GM23338 (cell line): Measurements from ENCODE around the gene OR7D4. TPM values are rescaled to one million over a fixed set of nuclear protein-coding genes. Genes with fewer than 3 reads are reported as not detected.

Experiments used
- ATAC-seq: fragments of 200-7000 bp; cut with Tn5 transposase; 3 replicates; pipeline ENCODE4 v1.9.1; 2020
- DNase-seq: peaks from one replicate; pipeline ENCODE4 v3.0.0-alpha.2; 2015; ENCODE audit warnings: low spot score
- H2AFZ ChIP-seq: fragments of 200-600 bp; sonication (generic); 2 replicates; pipeline ENCODE4 v1.8.0; 2016; ENCODE audit warnings: antibody characterized with exemption, mild to moderate bottlenecking, moderate library complexity
- H3F3A ChIP-seq: fragments of 200-600 bp; sonication (generic); replicated peaks from 2 replicates; pipeline ENCODE4 v1.8.0; 2017; ENCODE audit warnings: antibody characterized with exemption, mixed run types, low read depth
- H3K27ac ChIP-seq: fragments of 200-600 bp; sonication (generic); 2 replicates; pipeline ENCODE4 v1.6.1; 2016; ENCODE audit warnings: low read depth
- H3K27me3 ChIP-seq: fragments of 200-600 bp; sonication (generic); 2 replicates; pipeline ENCODE4 v1.8.0; 2016; ENCODE audit warnings: mild to moderate bottlenecking, mixed run types, moderate library complexity; ENCODE audit not compliant: insufficient read depth
- H3K36me3 ChIP-seq: fragments of 200-600 bp; sonication (generic); 2 replicates; pipeline ENCODE4 v1.8.0; 2016; ENCODE audit warnings: mild to moderate bottlenecking; ENCODE audit not compliant: insufficient read depth
- H3K4me1 ChIP-seq: fragments of 200-600 bp; sonication (generic); 2 replicates; pipeline ENCODE4 v1.8.0; 2016; ENCODE audit warnings: mild to moderate bottlenecking, moderate library complexity; ENCODE audit not compliant: insufficient read depth
- H3K4me2 ChIP-seq: fragments of 200-600 bp; sonication (generic); 2 replicates; pipeline ENCODE4 v1.7.1; 2017; ENCODE audit warnings: mixed run types
- H3K4me3 ChIP-seq: fragments of 200-600 bp; sonication (generic); 2 replicates; pipeline ENCODE4 v1.6.1; 2016; ENCODE audit warnings: mixed run types
- H3K79me2 ChIP-seq: fragments of 200-600 bp; sonication (generic); replicated peaks from 2 replicates; pipeline ENCODE4 v1.8.0; 2017; ENCODE audit warnings: mild to moderate bottlenecking; ENCODE audit not compliant: insufficient read depth
- H3K9me2 ChIP-seq: fragments of 200-600 bp; sonication (generic); 2 replicates; pipeline ENCODE4 v1.8.0; 2017; ENCODE audit not compliant: insufficient read depth
- H4K20me1 ChIP-seq: fragments of 200-600 bp; sonication (generic); replicated peaks from 2 replicates; pipeline ENCODE4 v1.8.0; 2017; ENCODE audit warnings: mild to moderate bottlenecking; ENCODE audit not compliant: insufficient read depth
- H3K27ac Mint-ChIP-seq: 2 replicates; pipeline ENCODE4 v1.8.0; 2020; ENCODE audit warnings: inconsistent platforms, mild to moderate bottlenecking, moderate library complexity, mixed read lengths
- H3K27me3 Mint-ChIP-seq: 3 replicates; pipeline ENCODE4 v1.8.0; 2022; ENCODE audit warnings: low read depth, mild to moderate bottlenecking, moderate library complexity, mixed read lengths, inconsistent platforms; ENCODE audit not compliant: insufficient read depth, poor library complexity
- H3K36me3 Mint-ChIP-seq: 3 replicates; pipeline ENCODE4 v1.8.0; 2021; ENCODE audit warnings: low read depth, mild to moderate bottlenecking, inconsistent platforms, moderate library complexity, mixed read lengths
- H3K4me1 Mint-ChIP-seq: 3 replicates; pipeline ENCODE4 v1.8.0; 2020; ENCODE audit warnings: mild to moderate bottlenecking, inconsistent platforms, mixed read lengths
- H3K4me3 Mint-ChIP-seq: 3 replicates; pipeline ENCODE4 v1.8.0; 2021; ENCODE audit warnings: moderate library complexity, mild to moderate bottlenecking, inconsistent platforms, mixed read lengths
- H3K9me3 Mint-ChIP-seq: 3 replicates; pipeline ENCODE4 v1.8.0; 2020; ENCODE audit warnings: moderate library complexity, mild to moderate bottlenecking, inconsistent platforms, mixed read lengths
- CREB1 ChIP-seq: fragments of 250-450 bp; sonication (Bioruptor Pico); IDR thresholded peaks from 2 replicates; pipeline ENCODE4 v1.5.0; 2020; ENCODE audit warnings: low read depth, mild to moderate bottlenecking, moderate library complexity
- CTCF ChIP-seq, 2 experiments: fragments of 200-600 bp in 1 of 2; sonication (generic) in 1 of 2; conservative IDR thresholded peaks; 2 replicates each; pipeline versions ENCODE4 v1.5.1 to v1.6.1; 2016 to 2017; ENCODE audit warnings: antibody characterized with exemption in 2 of 2, low read depth in 2 of 2, mild to moderate bottlenecking in 2 of 2, moderate library complexity in 1 of 2
- ETS1 ChIP-seq: IDR thresholded peaks from 2 replicates; pipeline ENCODE4 v1.6.1; 2016; ENCODE audit warnings: antibody characterized with exemption
- EZH2phosphoT487 ChIP-seq: fragments of 200-600 bp; sonication (generic); IDR thresholded peaks from one replicate; pipeline ENCODE4 v1.8.1; 2018; ENCODE audit warnings: antibody characterized with exemption; ENCODE audit not compliant: unreplicated experiment
- NANOG ChIP-seq: IDR thresholded peaks from 2 replicates; pipeline ENCODE4 v1.6.1; 2016; ENCODE audit warnings: antibody characterized with exemption, borderline replicate concordance
- POLR2AphosphoS5 ChIP-seq: IDR thresholded peaks from 2 replicates; pipeline ENCODE4 v1.6.1; 2016; ENCODE audit warnings: antibody characterized with exemption, low read depth
- STAT1 ChIP-seq: IDR thresholded peaks from one replicate; pipeline ENCODE4 v1.6.1; 2016; ENCODE audit warnings: antibody characterized with exemption; ENCODE audit not compliant: unreplicated experiment
- ZNF114 ChIP-seq: fragments of 250-450 bp; sonication (Bioruptor Pico); IDR thresholded peaks from 2 replicates; pipeline ENCODE4 v1.5.0; 2020; ENCODE audit warnings: mild to moderate bottlenecking, moderate library complexity
- ZNF462 ChIP-seq: fragments of 250-450 bp; sonication (Bioruptor Pico); IDR thresholded peaks from 2 replicates; pipeline ENCODE4 v1.5.0; 2020; ENCODE audit warnings: mild to moderate bottlenecking, moderate library complexity
- polyA plus RNA-seq: library from polyadenylated mRNA; unstranded; fragments of >200 nt; fragmentation: Nextera tagmentation; extraction: Ambion mirVana; gene quantifications from 2 replicates; pipeline ENCODE4 v1.2.1, GENCODE V29; 2016
- total RNA-seq: library from RNA; depleted of rRNA; stranded (reverse); fragments of >200 nt; shearing (Covaris generic); gene quantifications from 2 replicates; pipeline ENCODE4 v1.2.3, GENCODE V29; 2014

Gene OR7D4
- total and polyA plus RNA-seq, 2 experiments from 2014 or later = not detected

GRCh38 chr19:9175326-9175725 is 44.1 kb downstream of the OR7D4 start:
- H3K36me3 Mint-ChIP-seq = peaks cover 22% of the 10 kb centered on the region
- no peak overlapping the region for H3K4me2 ChIP-seq
- no peaks in the 10 kb centered on the region for H3K4me1 Mint-ChIP-seq
- H3K27me3 ChIP-seq = no peaks in the 10 kb centered on the region
- H3K4me1 ChIP-seq = no peaks in the 10 kb centered on the region
- no peaks in the 10 kb centered on the region for H3K36me3 ChIP-seq
- H3K27me3 Mint-ChIP-seq = no peaks in the 10 kb centered on the region
- H3K4me3 ChIP-seq = no peak overlapping the region
- no peaks in the 10 kb centered on the region for H3K79me2 ChIP-seq
- no peak for ATAC-seq
- TF ChIP-seq STAT1 (no peak), ZNF462 (CRISPR knock-in tag) (no peak), ZNF114 (CRISPR knock-in tag) (no peak), CTCF (conservative IDR thresholded peaks at IDR 0.05; ENCODE audit: low read depth in 2 of 2) (no peak), POLR2AphosphoS5 (no peak), EZH2phosphoT487 (no peak), CREB1 (CRISPR knock-in tag) (no peak), ETS1 (no peak), NANOG (no peak)
- no peaks in the 10 kb centered on the region for H3K9me2 ChIP-seq
- no peaks in the 10 kb centered on the region for H4K20me1 ChIP-seq
- H3K4me3 Mint-ChIP-seq = no peak overlapping the region
- DNase-seq = no peak
- peaks cover 92% of the 10 kb centered on the region for H3K9me3 Mint-ChIP-seq
- no peak overlapping the region for H3K27ac Mint-ChIP-seq
- no peak overlapping the region for H2AFZ ChIP-seq
- no peak overlapping the region for H3K27ac ChIP-seq
- no peaks in the 10 kb centered on the region for H3F3A ChIP-seq
